ENCODE results near the gene KCNAB3. TPM values are rescaled to one million over a fixed set of nuclear protein-coding genes. Genes with fewer than 3 reads are reported as not detected.

KCNAB3 gene
- total RNA-seq, 1 donor from 2014 or later, result 12.3 TPM

GRCh38 chr17:7950578-7950977, 20.9 kb upstream of the KCNAB3 start:
- Mint-ChIP-seq H3K27me3 (ENCODE audit: unreplicated experiment) (no peaks in the 10 kb centered on the region), H3K9me3 (ENCODE audit: unreplicated experiment) (peaks cover 1% of the 10 kb centered on the region), H3K36me3 (ENCODE audit: unreplicated experiment) (no peaks in the 10 kb centered on the region), H3K4me1 (ENCODE audit: low read depth, unreplicated experiment) (no peaks in the 10 kb centered on the region), H3K27ac (ENCODE audit: unreplicated experiment) (no peak overlapping the region), H3K4me3 (ENCODE audit: unreplicated experiment) (no peak overlapping the region)
- DNase-seq, result no peak
- no peak for TF ChIP-seq CTCF (IDR thresholded peaks at IDR 0.05; ENCODE audit: partially characterized antibody, unreplicated experiment)

- Mint-ChIP-seq H3K36me3 (ENCODE audit: unreplicated experiment) (no peaks in the 10 kb centered on the region), H3K4me1 (ENCODE audit: low read depth, unreplicated experiment) (peaks cover 2% of the 10 kb centered on the region), H3K4me3 (ENCODE audit: unreplicated experiment) (no peak overlapping the region), H3K27me3 (ENCODE audit: unreplicated experiment) (no peaks in the 10 kb centered on the region), H3K27ac (ENCODE audit: unreplicated experiment) (no peak overlapping the region), H3K9me3 (ENCODE audit: unreplicated experiment) (peaks cover 1% of the 10 kb centered on the region)
- no peak for TF ChIP-seq CTCF (IDR thresholded peaks at IDR 0.05; ENCODE audit: partially characterized antibody, unreplicated experiment)
- no peak for DNase-seq
Observed at GRCh38 chr17:7947651-7948050, 18.0 kb upstream of the KCNAB3 start.

- Mint-ChIP-seq H3K9me3 (ENCODE audit: unreplicated experiment) (peaks cover 1% of the 10 kb centered on the region), H3K27ac (ENCODE audit: unreplicated experiment) (no peak overlapping the region), H3K36me3 (ENCODE audit: unreplicated experiment) (no peaks in the 10 kb centered on the region), H3K4me3 (ENCODE audit: unreplicated experiment) (no peak overlapping the region), H3K27me3 (ENCODE audit: unreplicated experiment) (no peaks in the 10 kb centered on the region), H3K4me1 (ENCODE audit: low read depth, unreplicated experiment) (peaks cover 2% of the 10 kb centered on the region)
- DNase-seq, result no peak
- TF ChIP-seq CTCF (IDR thresholded peaks at IDR 0.05; ENCODE audit: partially characterized antibody, unreplicated experiment), result no peak
Observed at GRCh38 chr17:7946441-7946840, 16.8 kb upstream of the KCNAB3 start.

GRCh38 chr17:7945651-7946050, 16.0 kb upstream of the KCNAB3 start:
- H3K36me3 Mint-ChIP-seq (ENCODE audit: unreplicated experiment), result peaks cover 3% of the 10 kb centered on the region
- H3K27me3 Mint-ChIP-seq (ENCODE audit: unreplicated experiment), result no peaks in the 10 kb centered on the region
- no peak for TF ChIP-seq CTCF (IDR thresholded peaks at IDR 0.05; ENCODE audit: partially characterized antibody, unreplicated experiment)
- no peak for DNase-seq
- H3K27ac Mint-ChIP-seq (ENCODE audit: unreplicated experiment), result no peak overlapping the region
- no peak overlapping the region for H3K4me3 Mint-ChIP-seq (ENCODE audit: unreplicated experiment)
- H3K9me3 Mint-ChIP-seq (ENCODE audit: unreplicated experiment), result peaks cover 1% of the 10 kb centered on the region
- peaks cover 2% of the 10 kb centered on the region for H3K4me1 Mint-ChIP-seq (ENCODE audit: low read depth, unreplicated experiment)

GRCh38 chr17:7944326-7944725, 14.7 kb upstream of the KCNAB3 start:
- no peak overlapping the region for H3K4me3 Mint-ChIP-seq (ENCODE audit: unreplicated experiment)
- no peak for TF ChIP-seq CTCF (IDR thresholded peaks at IDR 0.05; ENCODE audit: partially characterized antibody, unreplicated experiment)
- peak overlapping the region; percentile 33 for H3K27ac Mint-ChIP-seq (ENCODE audit: unreplicated experiment)
- H3K27me3 Mint-ChIP-seq (ENCODE audit: unreplicated experiment), result peaks cover 2% of the 10 kb centered on the region
- H3K4me1 Mint-ChIP-seq (ENCODE audit: low read depth, unreplicated experiment), result peaks cover 2% of the 10 kb centered on the region
- peaks cover 11% of the 10 kb centered on the region for H3K36me3 Mint-ChIP-seq (ENCODE audit: unreplicated experiment)
- no peak for DNase-seq
- peaks cover 3% of the 10 kb centered on the region for H3K9me3 Mint-ChIP-seq (ENCODE audit: unreplicated experiment)

Data from glutamatergic neuron (in vitro differentiated cells).